DOHH2 (cell line): ENCODE results near the gene CCDC182.

Experiments used
- H3F3A ChIP-seq: fragments of 200-600 bp; sonication (generic), shearing (Covaris generic); 2 replicates; pipeline ENCODE4 v1.6.0; 2016; ENCODE audit warnings: antibody characterized with exemption, mild to moderate bottlenecking; ENCODE audit not compliant: control insufficient read depth, insufficient read depth
- H3K27ac ChIP-seq: fragments of 200-600 bp; sonication (generic); 2 replicates; pipeline ENCODE4 v1.5.1; 2014; ENCODE audit warnings: low read depth, mild to moderate bottlenecking, low read length, moderate library complexity
- H3K27me3 ChIP-seq: fragments of 200-600 bp; sonication (generic); 2 replicates; pipeline ENCODE4 v1.6.1; 2014; ENCODE audit warnings: mild to moderate bottlenecking, low read length, mixed read lengths; ENCODE audit not compliant: control insufficient read depth
- H3K36me3 ChIP-seq: fragments of 200-600 bp; sonication (generic); 2 replicates; pipeline ENCODE4 v1.6.1; 2014; ENCODE audit warnings: mild to moderate bottlenecking, low read length, moderate library complexity, mixed read lengths; ENCODE audit not compliant: control insufficient read depth
- H3K4me1 ChIP-seq: fragments of 200-600 bp; sonication (generic); 2 replicates; pipeline ENCODE4 v1.6.1; 2014; ENCODE audit warnings: mild to moderate bottlenecking, low read length, mixed read lengths; ENCODE audit not compliant: control insufficient read depth
- H3K4me2 ChIP-seq: fragments of 200-600 bp; sonication (generic); 2 replicates; pipeline ENCODE4 v1.6.0; 2014; ENCODE audit warnings: mild to moderate bottlenecking, low read length, moderate library complexity
- H3K4me3 ChIP-seq: fragments of 200-600 bp; sonication (generic); 2 replicates; pipeline ENCODE4 v1.5.1; 2014; ENCODE audit warnings: mild to moderate bottlenecking, low read length, mixed read lengths
- H3K79me2 ChIP-seq: fragments of 200-600 bp; sonication (generic); 2 replicates; pipeline ENCODE4 v1.6.1; 2014; ENCODE audit warnings: mild to moderate bottlenecking, low read length, mixed read lengths; ENCODE audit not compliant: control insufficient read depth
- H3K9me2 ChIP-seq: fragments of 200-600 bp; sonication (generic); replicated peaks from 2 replicates; pipeline ENCODE4 v1.6.1; 2014; ENCODE audit warnings: mild to moderate bottlenecking, low read length, mixed read lengths; ENCODE audit not compliant: control insufficient read depth
- H3K9me3 ChIP-seq: fragments of 200-600 bp; sonication (generic); 2 replicates; pipeline ENCODE4 v1.6.1; 2014; ENCODE audit warnings: antibody characterized with exemption, low read length, mixed read lengths; ENCODE audit not compliant: control insufficient read depth, insufficient read depth
- H4K20me1 ChIP-seq: fragments of 200-600 bp; sonication (generic); 2 replicates; pipeline ENCODE4 v1.6.0; 2014; ENCODE audit warnings: low read depth, mild to moderate bottlenecking, antibody characterized with exemption, low read length, moderate library complexity; ENCODE audit not compliant: control insufficient read depth, insufficient read depth
- CTCF ChIP-seq: fragments of 200-600 bp; sonication (generic); IDR thresholded peaks from one replicate; pipeline ENCODE4 v1.5.1; 2014; ENCODE audit warnings: antibody characterized with exemption, mild to moderate bottlenecking, low read depth, low read length; ENCODE audit not compliant: poor library complexity, severe bottlenecking
- EZH2phosphoT487 ChIP-seq: fragments of 200-600 bp; sonication (generic); IDR thresholded peaks from 2 replicates; pipeline ENCODE4 v1.6.1; 2017; ENCODE audit warnings: borderline replicate concordance, mild to moderate bottlenecking, antibody characterized with exemption, low read length, moderate library complexity, mixed read lengths

CCDC182 gene

GRCh38 chr17:57722704-57723043, 22.4 kb downstream of the CCDC182 start:
- Histone ChIP-seq H3K27ac (no peak overlapping the region), H3K36me3 (no peaks in the 10 kb centered on the region)

GRCh38 chr17:57721967-57722703, 23.0 kb downstream of the CCDC182 start:
- peaks cover 17% of the 10 kb centered on the region for H3K27me3 ChIP-seq
- H3K9me3 ChIP-seq = no peaks in the 10 kb centered on the region
- no peaks in the 10 kb centered on the region for H3K79me2 ChIP-seq
- H3K36me3 ChIP-seq = no peaks in the 10 kb centered on the region
- H3K4me3 ChIP-seq = no peak overlapping the region
- H4K20me1 ChIP-seq = no peaks in the 10 kb centered on the region
- no peak overlapping the region for H3K4me2 ChIP-seq
- no peak overlapping the region for H3K27ac ChIP-seq
- no peak for TF ChIP-seq CTCF
- TF ChIP-seq EZH2phosphoT487 = no peak
- no peaks in the 10 kb centered on the region for H3K9me2 ChIP-seq
- H3F3A ChIP-seq = no peaks in the 10 kb centered on the region
- peaks cover 14% of the 10 kb centered on the region for H3K4me1 ChIP-seq

More at GRCh38 chr17:57722704-57723043, 22.4 kb downstream of the CCDC182 start:
- Histone ChIP-seq H3K4me1 (peaks cover 14% of the 10 kb centered on the region), H3K4me2 (no peak overlapping the region), H4K20me1 (no peaks in the 10 kb centered on the region), H3K4me3 (no peak overlapping the region), H3K9me2 (no peaks in the 10 kb centered on the region), H3F3A (no peaks in the 10 kb centered on the region), H3K9me3 (no peaks in the 10 kb centered on the region), H3K27me3 (peaks cover 12% of the 10 kb centered on the region), H3K79me2 (no peaks in the 10 kb centered on the region)
- TF ChIP-seq EZH2phosphoT487 (no peak), CTCF (no peak)

- Histone ChIP-seq H3K79me2 (no peaks in the 10 kb centered on the region), H3K9me3 (no peaks in the 10 kb centered on the region), H3K36me3 (no peaks in the 10 kb centered on the region), H3K27ac (no peak overlapping the region), H3F3A (no peaks in the 10 kb centered on the region), H3K4me1 (peaks cover 14% of the 10 kb centered on the region), H4K20me1 (no peaks in the 10 kb centered on the region), H3K4me3 (no peak overlapping the region), H3K4me2 (no peak overlapping the region), H3K27me3 (peaks cover 16% of the 10 kb centered on the region), H3K9me2 (no peaks in the 10 kb centered on the region)
- TF ChIP-seq EZH2phosphoT487 = no peak
- TF ChIP-seq CTCF = no peak
These were observed 24.6 kb downstream of the CCDC182 start for GRCh38 chr17:57720386-57721035.
